Measurements from ENCODE around the gene NFIB. TPM values are rescaled to one million over a fixed set of nuclear protein-coding genes. Genes with fewer than 3 reads are reported as not detected.

The NFIB gene
- total RNA-seq, 1 experiment from 2014 or later = 75.8 TPM

- no TSS peak for BruUV-seq (replicated peaks)
- TF ChIP-seq CTCF (IDR thresholded peaks at IDR 0.05; ENCODE audit: unreplicated experiment) = no peak
- intact Hi-C loops (cut with micrococcal nuclease; ENCODE audit: unreplicated experiment) = no loop called here
- Mint-ChIP-seq H3K4me3 (ENCODE audit: low read depth, unreplicated experiment) (no peak overlapping the region), H3K9me3 (ENCODE audit: low read depth, unreplicated experiment) (no peaks in the 10 kb centered on the region), H3K27me3 (ENCODE audit: unreplicated experiment) (no peaks in the 10 kb centered on the region), H3K27ac (ENCODE audit: unreplicated experiment) (no peak overlapping the region), H3K4me1 (ENCODE audit: low read depth, unreplicated experiment) (no peaks in the 10 kb centered on the region), H3K36me3 (ENCODE audit: insufficient read depth, unreplicated experiment) (no peaks in the 10 kb centered on the region)
- DNase-seq = no peak
- CTCF ChIA-PET = no interaction called here
Observed at GRCh38 chr9:14086495-14086894, 227.4 kb downstream of the NFIB start.

GRCh38 chr9:14085810-14086209 lies 228.1 kb downstream of the NFIB start:
- CTCF ChIA-PET = no interaction called here
- H3K4me3 Mint-ChIP-seq (ENCODE audit: low read depth, unreplicated experiment) = no peak overlapping the region
- DNase-seq = no peak
- no TSS peak for BruUV-seq (replicated peaks)
- H3K9me3 Mint-ChIP-seq (ENCODE audit: low read depth, unreplicated experiment) = no peaks in the 10 kb centered on the region
- H3K4me1 Mint-ChIP-seq (ENCODE audit: low read depth, unreplicated experiment) = no peaks in the 10 kb centered on the region
- no peaks in the 10 kb centered on the region for H3K36me3 Mint-ChIP-seq (ENCODE audit: insufficient read depth, unreplicated experiment)
- no peak overlapping the region for H3K27ac Mint-ChIP-seq (ENCODE audit: unreplicated experiment)
- H3K27me3 Mint-ChIP-seq (ENCODE audit: unreplicated experiment) = no peaks in the 10 kb centered on the region
- intact Hi-C loops (cut with micrococcal nuclease; ENCODE audit: unreplicated experiment) = no loop called here
- no peak for TF ChIP-seq CTCF (IDR thresholded peaks at IDR 0.05; ENCODE audit: unreplicated experiment)

- Mint-ChIP-seq H3K36me3 (ENCODE audit: insufficient read depth, unreplicated experiment) (no peaks in the 10 kb centered on the region), H3K27me3 (ENCODE audit: unreplicated experiment) (no peaks in the 10 kb centered on the region), H3K9me3 (ENCODE audit: low read depth, unreplicated experiment) (no peaks in the 10 kb centered on the region), H3K4me1 (ENCODE audit: low read depth, unreplicated experiment) (no peaks in the 10 kb centered on the region), H3K27ac (ENCODE audit: unreplicated experiment) (no peak overlapping the region), H3K4me3 (ENCODE audit: low read depth, unreplicated experiment) (no peak overlapping the region)
- no TSS peak for BruUV-seq (replicated peaks)
- no peak for TF ChIP-seq CTCF (IDR thresholded peaks at IDR 0.05; ENCODE audit: unreplicated experiment)
- CTCF ChIA-PET = no interaction called here
- intact Hi-C loops (cut with micrococcal nuclease; ENCODE audit: unreplicated experiment) = no loop called here
- no peak for DNase-seq
Observed at GRCh38 chr9:14084867-14085266, 229.1 kb downstream of the NFIB start.

GRCh38 chr9:14083366-14083765 lies 230.6 kb downstream of the NFIB start:
- Mint-ChIP-seq H3K9me3 (ENCODE audit: low read depth, unreplicated experiment) (no peaks in the 10 kb centered on the region), H3K4me3 (ENCODE audit: low read depth, unreplicated experiment) (no peak overlapping the region), H3K27ac (ENCODE audit: unreplicated experiment) (no peak overlapping the region), H3K36me3 (ENCODE audit: insufficient read depth, unreplicated experiment) (no peaks in the 10 kb centered on the region), H3K4me1 (ENCODE audit: low read depth, unreplicated experiment) (no peaks in the 10 kb centered on the region), H3K27me3 (ENCODE audit: unreplicated experiment) (no peaks in the 10 kb centered on the region)
- no peak for TF ChIP-seq CTCF (IDR thresholded peaks at IDR 0.05; ENCODE audit: unreplicated experiment)
- intact Hi-C loops (cut with micrococcal nuclease; ENCODE audit: unreplicated experiment) = no loop called here
- CTCF ChIA-PET = interaction anchor here (0.6 kb wide), 1 partner anchor 235 kb away, joined by 5 read pairs; no protein-coding TSS in a partner anchor
- no peak for DNase-seq
- BruUV-seq (replicated peaks) = no TSS peak

Measured in Calu3 (cell line).